ENCODE data around the gene DMD.

Gene DMD

DNA sequence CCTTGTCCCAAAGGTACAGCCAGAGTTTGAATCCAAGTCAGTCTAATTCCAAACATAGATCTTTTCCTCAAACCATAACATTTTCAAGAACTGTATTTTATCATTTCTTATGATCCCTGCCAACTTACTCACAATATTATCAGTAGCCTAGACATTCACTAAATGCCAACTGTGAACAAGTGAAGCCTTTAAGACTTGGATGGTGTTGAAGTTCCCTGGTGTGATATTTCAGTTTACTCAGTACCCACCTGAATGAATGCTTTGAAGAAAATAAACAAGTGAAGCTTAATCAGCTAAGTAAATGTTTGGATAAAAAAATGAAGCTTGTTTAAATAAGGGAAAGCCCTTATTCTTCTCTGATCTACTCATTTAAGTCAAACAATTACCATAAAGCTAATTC lies 1028.3 kb downstream of the DMD start:
- H3K36me3 ChIP-seq, result no peaks in the 10 kb centered on the region
- H3K27me3 ChIP-seq, result no peaks in the 10 kb centered on the region
- no peaks in the 10 kb centered on the region for H3K9me3 ChIP-seq
- DNase-seq, result no peak
- no peaks in the 10 kb centered on the region for H3K4me1 ChIP-seq
- TF ChIP-seq, protein P1, sequence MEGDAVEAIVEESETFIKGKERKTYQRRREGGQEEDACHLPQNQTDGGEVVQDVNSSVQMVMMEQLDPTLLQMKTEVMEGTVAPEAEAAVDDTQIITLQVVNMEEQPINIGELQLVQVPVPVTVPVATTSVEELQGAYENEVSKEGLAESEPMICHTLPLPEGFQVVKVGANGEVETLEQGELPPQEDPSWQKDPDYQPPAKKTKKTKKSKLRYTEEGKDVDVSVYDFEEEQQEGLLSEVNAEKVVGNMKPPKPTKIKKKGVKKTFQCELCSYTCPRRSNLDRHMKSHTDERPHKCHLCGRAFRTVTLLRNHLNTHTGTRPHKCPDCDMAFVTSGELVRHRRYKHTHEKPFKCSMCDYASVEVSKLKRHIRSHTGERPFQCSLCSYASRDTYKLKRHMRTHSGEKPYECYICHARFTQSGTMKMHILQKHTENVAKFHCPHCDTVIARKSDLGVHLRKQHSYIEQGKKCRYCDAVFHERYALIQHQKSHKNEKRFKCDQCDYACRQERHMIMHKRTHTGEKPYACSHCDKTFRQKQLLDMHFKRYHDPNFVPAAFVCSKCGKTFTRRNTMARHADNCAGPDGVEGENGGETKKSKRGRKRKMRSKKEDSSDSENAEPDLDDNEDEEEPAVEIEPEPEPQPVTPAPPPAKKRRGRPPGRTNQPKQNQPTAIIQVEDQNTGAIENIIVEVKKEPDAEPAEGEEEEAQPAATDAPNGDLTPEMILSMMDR (IDR thresholded peaks at IDR 0.05; ENCODE audit: low read depth, low read length), result no peak
- H3K4me3 ChIP-seq (ENCODE audit: low read depth, low read length), result no peak overlapping the region

DNA sequence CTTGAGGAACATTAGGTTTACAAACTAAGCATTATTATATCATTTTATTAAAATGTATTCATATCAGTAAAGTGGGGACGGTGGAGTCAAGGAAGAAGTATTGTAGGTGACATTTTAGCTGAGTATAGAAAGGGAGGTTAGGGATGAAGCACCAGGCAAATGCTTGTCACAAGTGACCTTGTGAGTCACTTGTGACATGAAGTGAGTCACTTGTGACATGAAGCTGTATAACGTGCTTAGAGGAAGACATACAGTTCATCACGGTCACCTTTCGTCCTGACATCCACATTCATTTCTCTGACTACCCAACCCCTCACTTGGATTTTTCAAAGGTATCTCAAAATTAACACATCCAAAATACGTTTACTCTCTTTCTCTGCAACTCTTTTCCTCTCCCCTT lies 1034.8 kb downstream of the DMD start:
- Histone ChIP-seq H3K4me1 (no peaks in the 10 kb centered on the region), H3K36me3 (no peaks in the 10 kb centered on the region), H3K4me3 (ENCODE audit: low read depth, low read length) (no peak overlapping the region), H3K27me3 (no peaks in the 10 kb centered on the region), H3K9me3 (no peaks in the 10 kb centered on the region)
- TF ChIP-seq, protein P1 (IDR thresholded peaks at IDR 0.05; ENCODE audit: low read depth, low read length), result no peak
- DNase-seq, result no peak

GRCh38 chrX:32170481-32170880 lies 1040.9 kb downstream of the DMD start:
- Histone ChIP-seq H3K36me3 (no peaks in the 10 kb centered on the region), H3K4me1 (no peaks in the 10 kb centered on the region), H3K9me3 (no peaks in the 10 kb centered on the region), H3K4me3 (ENCODE audit: low read depth, low read length) (no peak overlapping the region), H3K27me3 (no peaks in the 10 kb centered on the region)
- TF ChIP-seq, protein P1 (IDR thresholded peaks at IDR 0.05; ENCODE audit: low read depth, low read length), result no peak
- DNase-seq, result no peak

GRCh38 chrX:32155044-32155638 lies 1056.2 kb downstream of the DMD start:
- H3K4me3 ChIP-seq (ENCODE audit: low read depth, low read length), result no peak overlapping the region
- no peaks in the 10 kb centered on the region for H3K36me3 ChIP-seq
- no peaks in the 10 kb centered on the region for H3K27me3 ChIP-seq
- H3K9me3 ChIP-seq, result no peaks in the 10 kb centered on the region
- H3K4me1 ChIP-seq, result no peaks in the 10 kb centered on the region
- DNase-seq, result no peak
- TF ChIP-seq, protein P1 (IDR thresholded peaks at IDR 0.05; ENCODE audit: low read depth, low read length), result no peak

DNA sequence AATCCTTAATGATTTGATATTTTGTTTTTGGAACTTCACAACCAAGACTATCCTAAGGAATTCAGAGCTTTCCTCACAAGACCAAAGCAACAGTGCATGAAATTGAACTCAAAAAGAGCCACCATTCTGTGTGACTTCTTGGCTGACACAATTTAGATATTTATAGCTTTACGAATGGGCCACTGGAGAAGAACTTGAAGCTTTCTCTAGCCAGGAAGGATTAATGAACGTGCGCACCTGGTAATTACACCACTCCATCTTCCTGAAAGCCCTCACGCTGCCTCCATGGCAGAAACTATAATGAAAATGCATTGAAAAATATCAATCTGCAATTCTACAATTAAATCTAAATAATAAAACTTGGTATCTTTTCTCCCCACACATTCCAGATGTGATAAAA lies 1057.8 kb downstream of the DMD start:
- no peaks in the 10 kb centered on the region for H3K27me3 ChIP-seq

GRCh38 chrX:32150141-32150540 lies 1061.2 kb downstream of the DMD start:
- TF ChIP-seq, protein P1 (IDR thresholded peaks at IDR 0.05; ENCODE audit: low read depth, low read length), result no peak
- Histone ChIP-seq H3K4me3 (ENCODE audit: low read depth, low read length) (no peak overlapping the region), H3K4me1 (no peaks in the 10 kb centered on the region), H3K27me3 (no peaks in the 10 kb centered on the region), H3K9me3 (no peaks in the 10 kb centered on the region), H3K36me3 (no peaks in the 10 kb centered on the region)
- no peak for DNase-seq

More for the DNA sequence above, 1057.8 kb downstream of the DMD start:
- TF ChIP-seq, protein P1 (IDR thresholded peaks at IDR 0.05; ENCODE audit: low read depth, low read length), result no peak
- DNase-seq, result no peak
- H3K9me3 ChIP-seq, result no peaks in the 10 kb centered on the region
- H3K36me3 ChIP-seq, result no peaks in the 10 kb centered on the region
- no peak overlapping the region for H3K4me3 ChIP-seq (ENCODE audit: low read depth, low read length)
- no peaks in the 10 kb centered on the region for H3K4me1 ChIP-seq

All from BE2C (cell line).